GM10248 (cell line): ENCODE data around the gene EME1.
"Not testable (repeated sequence)": the region's sequence is repeated elsewhere in the genome, so short reads cannot be mapped to it uniquely, and the experiment has no call there.

Source experiments
- CTCF ChIA-PET: fragments of 300-600 bp; sonication (Branson Sonifier 250); formaldehyde crosslinking; extraction: SDS; loops from one replicate; lab custom pipeline; 2021; ENCODE audit warnings: antibody characterized with exemption; lab: Yijun Ruan, JAX
- POLR2A ChIA-PET: fragments of 350-650 bp; sonication (Branson Sonifier 250); formaldehyde crosslinking; extraction: SDS; loops from one replicate; lab custom pipeline; 2020; ENCODE audit warnings: antibody characterized with exemption; lab: Yijun Ruan, JAX
- DNase-seq: peaks from one replicate; pipeline ENCODE4 v3.0.0; 2012; ENCODE audit errors: extremely low spot score
- TF ChIP-seq, protein P1 (sequence below): IDR thresholded peaks from 2 replicates; pipeline ENCODE4 v1.5.1; 2012; ENCODE audit warnings: mild to moderate bottlenecking, low read depth; ENCODE audit errors: extremely low read depth, missing control alignments, control extremely low read depth

EME1 gene

DNA sequence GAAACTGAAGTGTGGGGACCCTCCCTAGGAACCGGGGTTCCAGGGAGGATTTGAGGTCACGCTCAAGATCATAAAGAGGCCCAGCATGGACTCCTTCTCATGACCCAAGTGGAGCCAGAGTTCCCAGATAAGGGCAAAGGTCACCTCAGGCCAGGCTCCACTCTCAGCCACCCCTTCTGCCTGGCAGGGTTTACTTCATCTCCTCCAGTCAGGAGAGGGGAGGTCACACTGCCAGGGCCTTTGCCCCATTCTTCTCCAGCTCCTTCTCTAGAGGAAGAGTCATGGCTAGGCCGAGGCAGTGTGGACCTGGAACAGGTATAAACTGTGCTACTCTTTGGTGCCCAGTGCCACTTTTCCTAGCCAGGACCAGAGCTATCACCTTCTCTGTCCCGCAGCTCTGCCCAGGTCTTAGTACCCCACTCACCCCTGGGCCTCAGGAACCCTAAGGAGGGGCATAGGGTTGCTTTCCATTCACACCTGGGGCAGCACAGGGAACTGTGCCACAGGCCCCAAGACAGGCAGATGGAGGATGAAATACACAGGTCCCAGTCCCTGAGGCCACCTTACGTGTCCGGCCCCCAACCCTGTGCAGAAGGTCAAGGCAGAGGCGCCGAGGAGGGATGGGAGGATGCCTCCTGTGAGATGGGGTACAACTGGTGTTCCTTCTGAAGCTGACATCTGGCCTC is 52.1 kb downstream of the EME1 start:
- TF ChIP-seq, protein P1, sequence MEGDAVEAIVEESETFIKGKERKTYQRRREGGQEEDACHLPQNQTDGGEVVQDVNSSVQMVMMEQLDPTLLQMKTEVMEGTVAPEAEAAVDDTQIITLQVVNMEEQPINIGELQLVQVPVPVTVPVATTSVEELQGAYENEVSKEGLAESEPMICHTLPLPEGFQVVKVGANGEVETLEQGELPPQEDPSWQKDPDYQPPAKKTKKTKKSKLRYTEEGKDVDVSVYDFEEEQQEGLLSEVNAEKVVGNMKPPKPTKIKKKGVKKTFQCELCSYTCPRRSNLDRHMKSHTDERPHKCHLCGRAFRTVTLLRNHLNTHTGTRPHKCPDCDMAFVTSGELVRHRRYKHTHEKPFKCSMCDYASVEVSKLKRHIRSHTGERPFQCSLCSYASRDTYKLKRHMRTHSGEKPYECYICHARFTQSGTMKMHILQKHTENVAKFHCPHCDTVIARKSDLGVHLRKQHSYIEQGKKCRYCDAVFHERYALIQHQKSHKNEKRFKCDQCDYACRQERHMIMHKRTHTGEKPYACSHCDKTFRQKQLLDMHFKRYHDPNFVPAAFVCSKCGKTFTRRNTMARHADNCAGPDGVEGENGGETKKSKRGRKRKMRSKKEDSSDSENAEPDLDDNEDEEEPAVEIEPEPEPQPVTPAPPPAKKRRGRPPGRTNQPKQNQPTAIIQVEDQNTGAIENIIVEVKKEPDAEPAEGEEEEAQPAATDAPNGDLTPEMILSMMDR: no peak
- ChIA-PET CTCF (interaction anchor here (1.1 to 3.2 kb wide), 3 partner anchors 10 to 28 kb away, joined by 3 to 23 read pairs (median 5); partner anchors contain the start of gene LRRC59), POLR2A (interaction anchor here (0.6 kb wide), 1 partner anchor 297 kb away, joined by 3 read pairs; no protein-coding TSS in a partner anchor)
- no peak for DNase-seq

DNA sequence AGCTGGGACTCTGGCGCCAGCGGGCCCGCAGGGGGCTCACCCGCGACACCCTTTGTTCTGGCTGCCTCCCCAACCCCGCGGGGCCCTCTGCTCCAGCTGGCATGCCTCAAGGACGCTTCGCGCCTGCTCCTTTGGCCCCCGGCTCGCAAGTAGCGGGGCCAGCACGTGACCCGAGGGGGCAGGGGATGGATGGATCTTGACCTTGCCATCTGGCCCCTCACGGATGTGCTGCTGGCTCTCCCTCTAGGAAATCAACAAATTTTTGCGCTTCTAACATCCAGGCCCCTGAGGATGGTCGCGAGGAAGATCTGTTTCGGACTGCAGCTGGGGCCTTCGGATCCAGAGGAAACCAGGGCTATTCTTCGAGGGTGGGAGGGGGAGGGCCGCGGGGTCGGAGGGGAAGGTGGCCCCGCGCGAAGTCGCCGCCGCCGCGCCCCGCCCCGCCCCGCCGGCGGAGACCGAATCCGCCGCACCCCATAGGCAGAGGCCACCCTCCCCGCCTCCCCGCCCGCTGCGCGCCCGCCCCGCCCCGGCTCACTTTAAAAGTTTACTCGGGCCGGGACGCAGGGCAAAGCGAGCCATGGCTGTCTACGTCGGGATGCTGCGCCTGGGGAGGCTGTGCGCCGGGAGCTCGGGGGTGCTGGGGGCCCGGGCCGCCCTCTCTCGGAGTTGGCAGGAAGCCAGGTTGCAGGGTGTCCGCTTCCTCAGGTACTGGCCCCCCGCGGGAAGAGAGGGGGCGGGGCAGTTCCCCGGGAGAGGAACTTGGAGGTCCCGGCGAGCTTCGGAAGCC is 52.8 kb downstream of the EME1 start, which contains the start of gene ACSF2:
TSS of gene ACSF2 (plus strand) at position 537 of the 790 bp plus-strand sequence. CDS start at position 581, 44 bp downstream.
- TF ChIP-seq, protein P1: no peak
- ChIA-PET POLR2A (interaction anchor here (0.6 kb wide), 1 partner anchor 296 kb away, joined by 3 read pairs; no protein-coding TSS in a partner anchor), CTCF (interaction anchor here (0.9 to 3.2 kb wide), 4 partner anchors 18 to 63 kb away, joined by 3 to 23 read pairs (median 3); partner anchors contain the start of gene LRRC59)
- DNase-seq: peak; percentile 90

DNA sequence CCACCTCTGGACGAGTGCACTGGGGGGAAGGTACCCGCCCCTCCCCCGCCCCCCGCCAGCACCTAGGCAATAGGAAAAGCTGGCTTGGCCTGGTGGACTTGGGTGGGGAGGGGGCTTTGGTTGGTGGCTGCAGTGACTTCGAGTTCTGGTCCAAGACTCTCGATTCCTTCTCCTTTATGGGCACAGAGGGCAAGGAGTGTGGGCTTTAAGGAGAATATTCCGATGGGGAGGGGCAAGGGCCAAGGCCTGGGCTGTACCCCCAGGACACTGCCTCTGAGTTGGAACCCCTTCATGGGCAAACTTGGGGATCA is 53.4 kb downstream of the EME1 start:
- no peak for DNase-seq
- TF ChIP-seq, protein P1: no peak
- CTCF ChIA-PET: interaction anchor here (0.9 to 3.2 kb wide), 4 partner anchors 18 to 64 kb away, joined by 3 to 23 read pairs (median 3); partner anchors contain the start of gene LRRC59
- POLR2A ChIA-PET: no interaction called here

DNA sequence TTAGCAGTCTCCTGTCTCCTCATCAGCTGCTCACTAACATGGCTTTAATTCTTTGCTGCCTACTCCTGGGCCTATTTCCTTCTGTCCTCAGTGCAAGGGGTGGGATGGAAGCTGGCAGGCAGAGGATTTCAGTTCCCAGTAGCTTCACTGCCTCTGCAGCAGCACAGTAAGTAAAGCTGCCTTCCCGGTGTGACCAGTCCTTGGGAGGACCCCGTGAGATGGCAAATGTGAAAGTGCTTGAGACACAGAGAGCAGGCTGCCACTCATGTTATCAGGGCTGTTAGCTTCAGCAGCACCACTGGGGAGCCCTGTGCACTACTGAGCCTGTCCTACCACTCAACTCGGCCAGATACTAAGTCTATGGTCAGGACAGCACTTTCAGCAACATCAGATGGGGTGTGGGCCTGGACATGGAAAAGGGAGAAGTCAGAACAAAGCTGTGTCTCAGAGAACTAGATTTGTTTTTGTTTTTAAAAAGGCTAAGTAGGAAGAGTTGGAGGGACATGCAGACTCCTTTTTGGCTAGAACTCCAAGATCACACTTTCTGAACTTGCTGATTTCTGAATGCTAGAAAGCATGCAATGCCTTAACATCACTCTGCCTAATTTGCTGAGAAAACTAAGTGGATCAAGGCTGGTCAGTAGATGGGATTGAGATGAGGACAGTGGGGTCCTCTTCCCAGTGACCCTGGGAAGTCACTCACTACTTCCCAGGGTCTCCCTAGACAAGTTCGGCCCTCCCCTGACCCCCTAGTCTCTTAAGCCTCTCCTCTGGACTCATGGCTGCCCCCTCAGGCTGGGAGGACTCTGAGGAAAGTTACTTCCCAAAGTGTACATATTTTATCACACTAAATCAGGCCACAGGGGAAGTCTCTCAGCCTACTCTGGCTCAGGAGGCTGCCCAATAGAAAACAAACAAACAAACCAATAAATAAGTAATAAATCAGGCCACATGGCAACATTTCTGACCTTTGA is 54.1 kb downstream of the EME1 start:
- ChIA-PET CTCF (interaction anchor here (0.9 to 3.2 kb wide), 6 partner anchors 11 to 64 kb away, joined by 3 to 23 read pairs (median 3); partner anchors contain the start of gene LRRC59), POLR2A (no interaction called here)
- peak; percentile 55 for DNase-seq
- TF ChIP-seq, protein P1: peak; percentile 49

DNA sequence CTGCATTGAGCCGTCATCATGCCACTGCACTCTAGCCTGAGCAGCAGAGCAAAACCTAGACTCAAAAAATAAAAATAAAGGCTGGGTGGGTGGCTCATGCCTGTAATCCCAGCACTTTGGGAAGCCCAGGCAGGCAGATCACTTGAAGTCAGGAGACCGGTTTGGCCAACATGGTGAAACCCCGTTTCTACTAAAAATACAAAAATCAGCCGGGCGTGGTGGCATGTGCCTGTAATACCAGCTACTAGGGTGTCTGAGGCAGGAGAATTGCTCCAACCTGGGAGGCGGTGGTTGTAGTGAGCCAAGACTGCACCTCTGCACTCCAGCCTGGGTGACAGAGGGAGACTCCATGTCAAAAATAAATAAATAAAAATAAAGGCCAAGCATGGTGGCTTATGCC is 55.1 kb downstream of the EME1 start:
- not testable (repeated sequence) for DNase-seq
- ChIA-PET CTCF (interaction anchor here (1.5 kb wide), 1 partner anchor 10 kb away, joined by 3 read pairs; no protein-coding TSS in a partner anchor), POLR2A (interaction anchor here (0.7 kb wide), 1 partner anchor 188 kb away, joined by 3 read pairs; no protein-coding TSS in a partner anchor)

DNA sequence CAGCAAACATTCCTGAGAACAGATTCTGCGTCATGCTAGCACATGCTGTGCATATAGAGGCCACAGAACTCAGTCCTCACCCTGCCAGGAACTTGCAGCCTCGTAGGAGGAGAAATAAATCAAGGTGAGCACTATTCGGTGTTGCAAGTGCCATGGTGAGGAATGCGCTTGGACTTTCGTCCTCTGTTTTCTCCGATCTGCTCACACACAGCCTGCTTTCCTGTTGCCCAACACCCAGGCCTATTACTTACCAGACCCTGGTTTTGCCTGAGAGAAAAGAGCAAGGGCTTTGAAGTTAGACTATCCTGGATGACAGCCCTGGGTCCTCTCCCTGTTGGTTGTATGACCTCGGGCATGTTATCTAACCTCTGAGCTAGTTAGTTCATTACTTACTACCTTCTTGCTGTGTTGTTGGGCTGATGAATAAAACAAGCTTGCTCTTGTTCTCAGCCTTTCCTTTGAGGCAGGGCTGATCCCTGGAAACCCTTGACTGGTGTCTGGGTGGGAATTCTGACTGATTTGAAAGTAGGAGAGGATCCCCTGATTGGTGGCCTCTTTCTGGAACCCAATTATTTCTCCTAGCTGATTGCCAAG is 55.9 kb downstream of the EME1 start:
- ChIA-PET CTCF (interaction anchor here (0.7 to 1.4 kb wide), 5 partner anchors 9 to 67 kb away, joined by 3 to 4 read pairs (median 3); no protein-coding TSS in a partner anchor), POLR2A (interaction anchor here (0.7 kb wide), 1 partner anchor 187 kb away, joined by 3 read pairs; no protein-coding TSS in a partner anchor)
- no peak for DNase-seq
- TF ChIP-seq, protein P1: no peak
